Esophagus squamous epithelium (tissue), 5 donors: ENCODE measurements around the gene C1QL3. TPM values are rescaled to one million over a fixed set of nuclear protein-coding genes. Genes with fewer than 3 reads are reported as not detected.

ENCODE experiments used
- DNase-seq: peaks from one replicate; lab custom pipeline; 2025; lab: John Stamatoyannopoulos, UW
- H3K27ac ChIP-seq, 4 donors: fragments of 200-600 bp; sonication (generic); one replicate each; pipeline ENCODE4 v1.5.1; 2016 to 2019; ENCODE audit warnings: mild to moderate bottlenecking in 1 of 4
- H3K27me3 ChIP-seq, 4 donors: fragments of 200-600 bp; sonication (generic); 1 replicate in 3 of 4; 2 replicates in 1 of 4; pipeline versions ENCODE4 v1.5.1 to v1.6.0; 2017 to 2021; ENCODE audit warnings: antibody characterized with exemption in 1 of 4
- H3K36me3 ChIP-seq, 3 donors: fragments of 200-600 bp; sonication (generic); one replicate each; pipeline ENCODE4 v1.5.1; 2016 to 2019
- H3K4me1 ChIP-seq, 3 donors: fragments of 200-600 bp; sonication (generic); one replicate each; pipeline ENCODE4 v1.5.1; 2017 to 2019
- H3K4me3 ChIP-seq, 4 donors: fragments of 200-600 bp; sonication (generic); 1 replicate in 3 of 4; 2 replicates in 1 of 4; pipeline ENCODE4 v1.5.1; 2016 to 2019; ENCODE audit warnings: mild to moderate bottlenecking in 2 of 4, moderate library complexity in 1 of 4
- H3K9me3 ChIP-seq, 3 donors: fragments of 200-600 bp; sonication (generic); one replicate each; pipeline ENCODE4 v1.5.1; 2016 to 2019
- POLR2A ChIP-seq, 4 donors: fragments of 450-650 bp; IDR thresholded peaks; one replicate each; pipeline ENCODE4 v1.6.1; 2017; ENCODE audit warnings: antibody characterized with exemption in 4 of 4, mild to moderate bottlenecking in 4 of 4, moderate library complexity in 3 of 4
- WGBS, 2 donors: methylation state at CpG; one replicate each; pipeline ENCODE4 v1.1.5; 2018; 5-methylcytosine and 5-hydroxymethylcytosine counted together
- intact Hi-C: fragments of 100-400 bp; cut with DNase I; formaldehyde crosslinking; loops from one replicate; pipeline ENCODE4 v1.15.0; 2022
- small RNA-seq, 4 donors: library from RNA; depleted of rRNA; stranded (forward); fragments of <200 nt; gene quantifications; one replicate each; pipeline ENCODE3, GENCODE V24; 2016
- total RNA-seq, 4 donors: library from RNA; depleted of rRNA; stranded (reverse); fragments of >200 nt; gene quantifications; one replicate each; pipeline ENCODE4 v1.1.0, GENCODE V29; 2016
- TF ChIP-seq, protein P1 (sequence below), 6 experiments: fragments of 450-650 bp in 4 of 6; fragments of 200-600 bp in 2 of 6; sonication (generic) in 2 of 6; IDR thresholded peaks; one replicate each; pipeline ENCODE4 v1.5.1; 2016 to 2019; ENCODE audit warnings: antibody characterized with exemption in 6 of 6, mild to moderate bottlenecking in 4 of 6, moderate library complexity in 4 of 6
- donor health status: DM: yes; HTN: yes; CAD: no.

Gene C1QL3
- total RNA-seq, 4 donors from 2014 or later, result not detected

DNA sequence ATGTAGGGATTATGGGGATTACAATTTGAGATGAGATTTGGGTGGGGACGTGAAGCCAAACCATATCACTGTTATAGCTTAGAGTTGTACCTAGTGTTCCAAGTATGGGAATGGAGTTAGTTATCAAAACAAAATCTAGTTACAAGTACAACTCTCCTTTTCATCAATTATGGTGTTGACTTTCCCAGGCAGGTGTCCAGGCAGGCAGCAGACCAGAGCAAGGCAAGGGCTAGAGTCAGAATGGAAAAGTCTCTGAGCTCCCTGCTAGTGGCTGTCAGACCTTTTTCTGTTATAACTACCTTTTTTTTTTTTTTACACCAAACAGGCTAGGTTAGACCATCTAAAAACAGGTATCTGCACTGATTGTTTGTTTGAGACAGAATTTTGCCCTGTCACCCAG, 55.7 kb downstream of the C1QL3 start:
- H3K27me3 ChIP-seq, result no peaks in the 10 kb centered on the region
- WGBS, 2 donors, result 94 to 100% methylated on average over 1 of the region's 1 CpG
- intact Hi-C loops, result no loop called here
- H3K36me3 ChIP-seq, result no peaks in the 10 kb centered on the region
- H3K9me3 ChIP-seq, result no peaks in the 10 kb centered on the region
- no peaks in the 10 kb centered on the region for H3K4me1 ChIP-seq
- DNase-seq, result no peak
- no peak overlapping the region for H3K4me3 ChIP-seq
- no peak overlapping the region for H3K27ac ChIP-seq
- TF ChIP-seq, protein P1, sequence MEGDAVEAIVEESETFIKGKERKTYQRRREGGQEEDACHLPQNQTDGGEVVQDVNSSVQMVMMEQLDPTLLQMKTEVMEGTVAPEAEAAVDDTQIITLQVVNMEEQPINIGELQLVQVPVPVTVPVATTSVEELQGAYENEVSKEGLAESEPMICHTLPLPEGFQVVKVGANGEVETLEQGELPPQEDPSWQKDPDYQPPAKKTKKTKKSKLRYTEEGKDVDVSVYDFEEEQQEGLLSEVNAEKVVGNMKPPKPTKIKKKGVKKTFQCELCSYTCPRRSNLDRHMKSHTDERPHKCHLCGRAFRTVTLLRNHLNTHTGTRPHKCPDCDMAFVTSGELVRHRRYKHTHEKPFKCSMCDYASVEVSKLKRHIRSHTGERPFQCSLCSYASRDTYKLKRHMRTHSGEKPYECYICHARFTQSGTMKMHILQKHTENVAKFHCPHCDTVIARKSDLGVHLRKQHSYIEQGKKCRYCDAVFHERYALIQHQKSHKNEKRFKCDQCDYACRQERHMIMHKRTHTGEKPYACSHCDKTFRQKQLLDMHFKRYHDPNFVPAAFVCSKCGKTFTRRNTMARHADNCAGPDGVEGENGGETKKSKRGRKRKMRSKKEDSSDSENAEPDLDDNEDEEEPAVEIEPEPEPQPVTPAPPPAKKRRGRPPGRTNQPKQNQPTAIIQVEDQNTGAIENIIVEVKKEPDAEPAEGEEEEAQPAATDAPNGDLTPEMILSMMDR (IDR thresholded peaks at IDR 0.05), result no peak
- no peak for TF ChIP-seq POLR2A (IDR thresholded peaks at IDR 0.05)

Small RNAs within 50 kb of the gene (small RNA-seq; reads per million reads assigned to genes)
- 0 reads per million in 4 donors for gene RNU2-18P

Other genes starting within 250 kb of the C1QL3 start
- 10 to 100 TPM in 1 of 4 donors, 1 to 10 TPM in 3; 4.4 to 10.3 (median 8.2) TPM for gene PTER, start 84.9 kb downstream of the C1QL3 start, total RNA-seq